ENCODE data around the gene TULP1. TPM values are rescaled to one million over a fixed set of nuclear protein-coding genes. Genes with fewer than 3 reads are reported as not detected.

The TULP1 gene
- total and polyA plus RNA-seq, 2 of the 13 experiments (the other 11 are each of a cell fraction or from before 2014, with no cell fraction given): not detected

DNA sequence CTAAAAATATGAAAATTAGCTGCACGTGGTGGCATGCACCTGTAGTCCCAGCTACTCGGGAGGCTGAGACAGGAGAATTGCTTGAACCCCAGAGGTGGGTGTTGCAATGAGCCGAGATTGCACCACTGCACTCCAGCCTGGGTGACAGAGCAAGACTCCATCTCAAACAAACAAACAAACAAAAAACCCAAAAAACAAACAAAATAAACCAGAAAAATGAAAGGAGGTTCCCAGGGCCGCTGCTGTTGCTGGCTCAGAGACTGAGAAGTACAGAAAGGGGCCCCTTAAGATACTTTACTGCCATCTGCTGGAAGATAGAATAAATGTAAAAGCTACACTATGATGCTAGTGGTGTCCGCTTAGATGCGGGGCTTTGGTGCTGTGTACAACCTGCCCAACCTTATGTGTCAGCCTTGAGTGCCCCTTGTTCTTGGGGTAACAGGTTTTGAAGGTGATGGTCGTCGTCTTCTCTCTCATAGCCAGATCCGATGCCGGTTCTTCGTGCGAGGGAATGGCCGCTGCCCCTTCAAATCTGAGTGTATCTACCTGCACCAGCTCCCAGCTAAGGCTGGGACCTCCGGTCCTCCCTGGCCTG, 63.3 kb downstream of the TULP1 start (continued):
- TF ChIP-seq ZNF136 (CRISPR knock-in tag; IDR thresholded peaks at IDR 0.05; ENCODE audit: low read depth): 0 out of 2 replicates have a peak, but pooled peaks have one; percentile 12
- TF ChIP-seq, protein P1, sequence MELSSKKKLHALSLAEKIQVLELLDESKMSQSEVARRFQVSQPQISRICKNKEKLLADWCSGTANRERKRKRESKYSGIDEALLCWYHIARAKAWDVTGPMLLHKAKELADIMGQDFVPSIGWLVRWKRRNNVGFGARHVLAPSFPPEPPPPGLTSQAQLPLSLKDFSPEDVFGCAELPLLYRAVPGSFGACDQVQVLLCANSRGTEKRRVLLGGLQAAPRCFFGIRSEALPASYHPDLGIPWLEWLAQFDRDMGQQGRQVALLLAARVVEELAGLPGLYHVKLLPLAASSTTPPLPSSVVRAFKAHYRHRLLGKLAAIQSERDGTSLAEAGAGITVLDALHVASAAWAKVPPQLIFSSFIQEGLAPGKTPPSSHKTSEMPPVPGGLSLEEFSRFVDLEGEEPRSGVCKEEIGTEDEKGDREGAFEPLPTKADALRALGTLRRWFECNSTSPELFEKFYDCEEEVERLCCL (CRISPR knock-in tag; IDR thresholded peaks at IDR 0.05; ENCODE audit: borderline replicate concordance): no peak
- TF ChIP-seq GTF2F1 (IDR thresholded peaks at IDR 0.05; ENCODE audit: low read length): no peak
- no peak for TF ChIP-seq ZNF160 (CRISPR knock-in tag; IDR thresholded peaks at IDR 0.05)
- TF ChIP-seq SOX5 (CRISPR knock-in tag; IDR thresholded peaks at IDR 0.05; ENCODE audit: borderline replicate concordance): 0 out of 2 replicates have a peak, but pooled peaks have one; percentile 11
- peak; percentile 39 for TF ChIP-seq ZNF781 (CRISPR knock-in tag; IDR thresholded peaks at IDR 0.05; ENCODE audit: borderline replicate concordance, not compliant biosample characterization)
- TF ChIP-seq ARNT2 (CRISPR knock-in tag; IDR thresholded peaks at IDR 0.05; ENCODE audit: low read depth): peak; percentile 52; the same call in 1 of the 2 replicates
- no peak for TF ChIP-seq MXD4 (CRISPR knock-in tag; IDR thresholded peaks at IDR 0.05)
- no peak for TF ChIP-seq FOXA1 (IDR thresholded peaks at IDR 0.05)
- TF ChIP-seq FOXA1 (CRISPR knock-in tag; IDR thresholded peaks at IDR 0.05): 0 out of 2 replicates have a peak, but pooled peaks have one; percentile 25
- TF ChIP-seq ZNF317 (CRISPR knock-in tag; IDR thresholded peaks at IDR 0.05): peak; percentile 46; the same call in 1 of the 2 replicates
- TF ChIP-seq ZSCAN29 (CRISPR knock-in tag; conservative IDR thresholded peaks at IDR 0.05): peak; percentile 69; the same call in 1 of the 2 replicates

DNA sequence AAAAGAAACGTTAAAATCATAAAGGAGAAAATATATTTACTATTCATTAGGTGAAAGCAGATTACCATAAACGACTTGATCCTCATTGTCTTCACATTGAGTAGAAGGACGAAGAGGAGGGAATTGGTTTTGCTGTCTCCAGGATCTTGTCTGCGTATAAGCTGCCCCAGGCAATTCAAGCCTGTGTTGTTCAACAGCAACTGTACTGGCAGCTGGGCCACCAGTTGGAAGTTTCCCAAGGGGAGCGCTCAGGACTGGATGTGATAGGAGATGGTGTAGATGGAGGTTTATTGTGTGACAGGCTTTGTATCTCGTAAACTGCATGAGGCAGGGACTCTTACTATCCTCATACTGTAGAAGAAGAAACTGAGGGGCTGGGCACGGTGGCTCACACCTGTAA, 64.5 kb downstream of the TULP1 start:
- Histone ChIP-seq H2AFZ (ENCODE audit: low read length) (no peak overlapping the region), H3K79me2 (ENCODE audit: insufficient read depth, low read length) (no peaks in the 10 kb centered on the region), H3K9ac (ENCODE audit: insufficient read depth, low read depth, low read length) (no peak overlapping the region), H3K4me1 (ENCODE audit: insufficient read depth, low read length) (peaks cover 33% of the 10 kb centered on the region), H3K27ac (ENCODE audit: extremely low read length, insufficient read depth, low read length) (no peak overlapping the region), H3K36me3 (replicated peaks in 1 of 2; ENCODE audit: control insufficient read depth in 1 of 2, insufficient read depth in 2 of 2, low read length in 2 of 2) (no peaks in the 10 kb centered on the region), H3K9me3 (ENCODE audit: low read length) (no peaks in the 10 kb centered on the region), H3K4me2 (ENCODE audit: low read depth, low read length) (no peak overlapping the region), H4K20me1 (ENCODE audit: insufficient read depth, low read length) (no peaks in the 10 kb centered on the region), H3K27me3 (ENCODE audit: control insufficient read depth in 1 of 2, insufficient read depth in 2 of 2, low read length in 2 of 2) (peaks cover 7 to 25% of the 10 kb centered on the region in 2 experiments; a peak in 2 of 5 replicates), H3K4me3 (replicated peaks in 1 of 3; ENCODE audit: insufficient read depth in 1 of 3, low read depth in 2 of 3, low read length in 3 of 3) (no peak overlapping the region)
- BruUV-seq (replicated peaks): no TSS peak
- in situ Hi-C loops (cut with HindIII; ENCODE audit: extremely low pct_ligation_motif_present, low pct_unique_long_range_greater_than_20kb) (no loop called here), intact Hi-C loops (cut with micrococcal nuclease; ENCODE audit: unreplicated experiment) (no loop called here)
- FAIRE-seq (no peak), DNase-seq (ENCODE audit: low spot score) (no peak), ATAC-seq (no peak)
- TF ChIP-seq RAD51 (IDR thresholded peaks at IDR 0.05; ENCODE audit: borderline replicate concordance) (no peak), NCOA2 (CRISPR knock-in tag; IDR thresholded peaks at IDR 0.05) (no peak), ZNF225 (CRISPR knock-in tag; IDR thresholded peaks at IDR 0.05) (no peak), FLYWCH1 (CRISPR knock-in tag; IDR thresholded peaks at IDR 0.05) (no peak), PITX1 (CRISPR knock-in tag; IDR thresholded peaks at IDR 0.05) (no peak), ZNF317 (CRISPR knock-in tag; IDR thresholded peaks at IDR 0.05) (no peak), ZFAT (CRISPR knock-in tag; conservative IDR thresholded peaks at IDR 0.05) (no peak), ZNF121 (CRISPR knock-in tag; IDR thresholded peaks at IDR 0.05) (no peak)
- TF ChIP-seq, protein P2, sequence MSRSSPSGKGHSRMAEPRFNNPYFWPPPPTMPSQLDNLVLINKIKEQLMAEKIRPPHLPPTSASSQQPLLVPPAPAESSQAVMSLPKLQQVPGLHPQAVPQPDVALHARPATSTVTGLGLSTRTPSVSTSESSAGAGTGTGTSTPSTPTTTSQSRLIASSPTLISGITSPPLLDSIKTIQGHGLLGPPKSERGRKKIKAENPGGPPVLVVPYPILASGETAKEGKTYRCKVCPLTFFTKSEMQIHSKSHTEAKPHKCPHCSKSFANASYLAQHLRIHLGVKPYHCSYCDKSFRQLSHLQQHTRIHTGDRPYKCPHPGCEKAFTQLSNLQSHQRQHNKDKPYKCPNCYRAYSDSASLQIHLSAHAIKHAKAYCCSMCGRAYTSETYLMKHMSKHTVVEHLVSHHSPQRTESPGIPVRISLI (CRISPR knock-in tag; IDR thresholded peaks at IDR 0.05; ENCODE audit: borderline replicate concordance): no peak
- POLR2A ChIA-PET: no interaction called here
- WGBS (ENCODE audit: low lambda C conversion rate): 43% methylated on average over 7 of the region's 7 CpGs
- CTCF ChIA-PET (ENCODE audit: low intra/inter-chr PET ratio, low total read pairs): interaction anchor here (0.7 to 5.1 kb wide), 4 partner anchors 20 to 107 kb away, joined by 3 to 87 read pairs (median 6); partner anchors contain the start of genes PPARD and RPL10A
